Measurements from ENCODE around the gene FLOT1.
"Not testable (repeated sequence)": the region's sequence is repeated elsewhere in the genome, so short reads cannot be mapped to it uniquely, and the experiment has no call there.

The FLOT1 gene

GRCh38 chr6:30747300-30747687 is 4.8 kb upstream of the FLOT1 start:
- no peak for DNase-seq (ENCODE audit: low read depth)

GRCh38 chr6:30744054-30744805 is 1.7 kb upstream of the FLOT1 start, which contains the start of gene IER3:
TSS of gene IER3 (minus strand) at chr6:30744547. CDS start at chr6:30744518, 29 bp downstream.
- DNase-seq (ENCODE audit: low read depth): peak; percentile 88

- DNase-seq (ENCODE audit: low read depth): no peak
These were observed 889 bp upstream of the FLOT1 start for GRCh38 chr6:30743099-30744053.

DNA sequence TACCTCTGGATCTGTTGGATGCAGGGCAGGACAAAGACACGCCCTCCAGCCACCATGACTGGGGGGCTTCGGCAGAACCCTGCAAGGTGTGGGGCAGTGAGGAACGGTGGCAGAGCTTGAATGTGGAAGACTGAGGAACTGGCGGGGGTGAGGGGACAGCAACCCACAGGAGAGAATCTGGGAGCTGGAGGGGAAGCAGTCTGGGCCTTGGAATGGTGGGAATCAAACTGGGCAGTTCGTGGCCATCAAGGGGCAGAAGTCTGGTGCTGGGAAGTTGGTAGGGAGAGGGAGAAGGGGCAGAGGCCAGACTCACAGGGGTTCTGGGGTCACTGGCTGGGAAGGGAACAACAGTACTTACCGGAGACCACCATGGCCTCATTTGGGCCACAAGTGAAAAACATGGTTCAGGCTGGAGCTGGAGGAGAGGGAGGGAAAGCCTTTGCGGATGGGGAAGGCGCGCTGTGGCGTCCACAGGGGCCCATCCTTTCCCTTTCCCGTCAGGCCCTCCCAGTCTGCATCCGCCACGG is 635 bp downstream of the FLOT1 start:
- peak; percentile 62 for DNase-seq (ENCODE audit: low read depth)

DNA sequence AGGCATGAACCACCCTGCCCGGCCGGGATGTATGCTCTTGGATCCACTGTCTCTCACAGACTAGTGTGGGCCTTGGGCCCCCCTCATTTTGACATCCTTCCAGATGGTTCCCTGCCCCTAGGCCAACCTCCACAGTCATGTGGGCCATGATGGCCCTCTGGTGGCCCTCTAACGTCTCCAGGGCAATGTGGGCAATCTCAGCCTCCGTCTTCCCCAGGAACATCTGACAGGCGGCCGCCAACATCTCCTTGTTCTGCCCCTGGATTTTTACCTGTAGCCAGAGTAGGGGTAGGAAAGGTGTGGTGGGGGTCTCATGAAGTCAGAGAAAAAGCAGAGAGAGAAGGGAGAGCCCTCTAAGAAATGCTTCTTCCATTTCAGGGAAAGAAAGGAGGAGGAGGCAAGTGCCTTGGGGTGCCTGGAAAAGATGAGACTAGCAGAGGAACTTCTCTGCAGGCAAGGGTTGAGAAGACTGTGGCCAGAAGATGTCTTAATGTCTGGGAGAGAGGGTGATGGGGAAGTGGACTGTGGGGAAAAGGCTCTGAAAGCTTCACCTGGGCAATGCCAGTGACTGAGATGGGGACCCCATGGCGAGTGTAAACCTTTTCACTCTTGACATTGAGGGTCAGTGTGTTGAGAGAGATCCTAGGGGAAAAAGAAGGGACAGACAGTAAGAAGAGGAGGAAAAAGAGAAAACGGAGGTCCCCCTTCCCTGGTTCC is 1.3 kb downstream of the FLOT1 start:
- peak; percentile 34 for DNase-seq (ENCODE audit: low read depth)

GRCh38 chr6:30740540-30740870 is 2.0 kb downstream of the FLOT1 start:
- no peak for DNase-seq (ENCODE audit: low read depth)

DNA sequence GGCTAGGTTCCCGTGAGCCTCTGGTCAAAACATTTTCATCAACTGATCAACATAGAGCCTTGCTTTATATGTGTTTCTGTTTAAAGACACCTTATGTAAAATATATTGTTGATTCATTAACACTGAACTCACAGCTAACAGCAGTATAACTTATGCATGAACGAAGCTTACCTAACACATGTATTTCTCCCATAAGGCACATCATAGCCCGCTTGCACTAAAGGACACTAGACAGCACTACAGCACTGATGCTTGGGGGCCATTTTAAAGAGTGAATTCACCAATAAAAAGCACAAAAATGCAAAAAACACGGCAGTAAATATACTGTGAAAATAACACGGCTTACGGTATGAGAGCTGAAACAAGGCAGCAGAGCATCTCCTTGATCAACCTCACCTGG is 4.0 kb downstream of the FLOT1 start:
- DNase-seq (ENCODE audit: low read depth): no peak

DNA sequence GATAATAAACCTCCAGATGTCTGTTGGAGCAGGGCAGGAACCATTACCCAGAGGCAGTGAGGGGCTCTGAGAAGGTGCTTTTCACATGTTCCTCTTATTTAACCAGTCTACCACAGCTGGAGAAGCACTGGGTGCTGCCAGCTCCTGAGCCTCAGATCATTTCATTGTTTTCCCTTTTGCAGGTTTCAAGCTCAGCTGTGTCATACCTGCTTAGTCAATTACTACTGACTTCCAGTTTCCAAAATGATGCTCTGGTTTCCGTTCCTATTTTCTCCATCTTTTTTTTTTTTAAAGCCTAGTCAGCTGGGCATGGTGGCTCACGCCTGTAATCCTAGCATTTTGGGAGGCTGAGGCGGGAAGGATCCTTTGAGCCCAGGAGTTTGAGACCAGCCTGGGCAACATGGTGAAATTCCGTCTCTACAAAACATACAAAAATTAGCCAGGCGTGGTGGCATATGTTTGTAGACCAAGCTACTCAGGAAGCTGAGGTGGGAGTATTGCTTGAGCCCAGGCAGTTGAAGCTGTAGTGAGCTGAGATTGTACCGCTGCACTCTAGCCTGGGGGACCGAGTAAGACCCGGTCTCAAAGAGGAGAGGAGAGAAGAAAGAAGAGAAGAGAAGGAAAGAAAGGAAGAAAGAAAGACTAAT is 6.7 kb downstream of the FLOT1 start:
- DNase-seq (ENCODE audit: low read depth): no peak

- no peak for DNase-seq (ENCODE audit: low read depth)
These were observed 10.1 kb downstream of the FLOT1 start for GRCh38 chr6:30732237-30732943.

GRCh38 chr6:30730601-30731435 is 11.7 kb downstream of the FLOT1 start:
- DNase-seq (ENCODE audit: low read depth): peak; percentile 81

GRCh38 chr6:30727920-30728553 is 14.4 kb downstream of the FLOT1 start:
- DNase-seq (ENCODE audit: low read depth): no peak

DNA sequence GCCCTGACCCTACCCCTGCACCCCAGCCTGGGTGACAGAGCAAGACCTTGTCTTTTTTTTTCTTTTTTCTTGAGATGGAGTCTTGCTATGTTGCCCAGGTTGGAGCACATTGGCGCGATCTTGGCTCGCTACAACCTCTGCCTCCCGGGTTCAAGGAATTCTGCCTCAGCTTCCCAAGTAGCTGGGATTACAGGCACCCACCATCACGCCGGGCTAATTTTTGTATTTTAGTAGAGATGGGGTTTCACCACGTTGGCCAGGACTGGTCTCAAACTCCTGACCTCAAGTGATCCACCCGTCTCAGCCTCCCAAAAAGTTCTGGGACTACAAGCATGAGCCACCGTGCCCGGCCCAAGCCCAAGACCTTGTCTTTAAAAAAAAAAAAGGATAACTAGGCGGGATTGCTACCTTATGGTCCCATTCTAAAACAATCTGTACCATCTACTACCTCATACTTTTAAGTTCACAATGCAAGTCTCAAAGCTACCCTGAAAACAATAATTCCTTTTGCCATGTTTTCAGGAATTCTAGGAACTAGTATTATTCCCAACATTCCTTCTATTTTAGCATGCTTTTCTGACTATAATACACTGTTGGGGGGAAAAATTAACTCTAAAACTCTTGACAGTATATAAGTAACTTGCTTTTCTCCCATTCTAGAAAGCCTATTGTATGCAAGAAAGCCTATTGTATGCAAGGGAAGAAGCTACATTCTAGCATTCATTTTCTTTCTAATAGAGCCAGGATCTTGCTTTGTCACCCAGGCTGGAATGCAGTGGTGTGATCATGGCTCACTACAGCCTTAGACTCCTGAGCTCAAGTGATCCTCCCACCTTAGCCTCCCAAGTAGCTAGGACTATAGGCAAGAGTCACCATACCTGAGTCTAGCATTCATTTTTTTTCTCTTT is 15.7 kb downstream of the FLOT1 start:
- no peak for DNase-seq (ENCODE audit: low read depth)

DNA sequence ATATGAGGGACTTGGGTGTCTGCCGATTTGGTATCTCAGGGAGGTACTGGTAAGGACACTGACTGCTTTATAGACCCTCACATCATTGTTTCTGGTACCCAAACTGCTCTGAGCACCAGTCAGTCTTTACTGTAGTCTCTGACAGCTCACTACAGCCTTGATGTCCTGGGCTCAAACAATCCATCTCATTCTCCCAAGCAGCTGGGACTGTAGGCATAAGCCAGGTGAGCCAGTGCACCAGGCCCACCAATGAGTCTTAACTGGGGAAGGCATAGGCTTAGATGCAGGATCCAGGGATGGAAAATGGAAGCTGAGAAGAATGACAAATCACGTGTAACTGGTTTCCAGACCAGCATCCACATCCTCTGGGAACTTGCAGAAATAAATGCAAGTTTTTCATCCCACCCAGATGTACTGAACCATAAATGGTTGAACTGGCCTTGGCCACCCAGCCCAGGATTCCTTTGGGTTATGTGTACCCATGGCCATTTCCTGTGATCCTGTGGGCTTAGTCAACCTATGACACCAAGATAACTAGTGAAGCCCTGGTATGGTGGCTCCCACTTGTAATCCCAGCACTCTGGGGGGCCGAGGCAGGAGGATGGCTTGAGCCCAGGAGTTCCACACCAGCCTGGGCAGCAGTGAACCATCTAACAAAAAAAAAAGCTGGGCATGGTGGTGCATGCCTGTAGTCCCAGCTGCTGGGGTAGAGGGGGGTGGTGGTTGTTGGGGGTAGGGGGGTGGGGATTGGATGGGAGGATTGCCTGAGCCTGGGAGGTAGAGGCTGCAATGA is 16.6 kb downstream of the FLOT1 start:
- DNase-seq (ENCODE audit: low read depth): no peak

DNA sequence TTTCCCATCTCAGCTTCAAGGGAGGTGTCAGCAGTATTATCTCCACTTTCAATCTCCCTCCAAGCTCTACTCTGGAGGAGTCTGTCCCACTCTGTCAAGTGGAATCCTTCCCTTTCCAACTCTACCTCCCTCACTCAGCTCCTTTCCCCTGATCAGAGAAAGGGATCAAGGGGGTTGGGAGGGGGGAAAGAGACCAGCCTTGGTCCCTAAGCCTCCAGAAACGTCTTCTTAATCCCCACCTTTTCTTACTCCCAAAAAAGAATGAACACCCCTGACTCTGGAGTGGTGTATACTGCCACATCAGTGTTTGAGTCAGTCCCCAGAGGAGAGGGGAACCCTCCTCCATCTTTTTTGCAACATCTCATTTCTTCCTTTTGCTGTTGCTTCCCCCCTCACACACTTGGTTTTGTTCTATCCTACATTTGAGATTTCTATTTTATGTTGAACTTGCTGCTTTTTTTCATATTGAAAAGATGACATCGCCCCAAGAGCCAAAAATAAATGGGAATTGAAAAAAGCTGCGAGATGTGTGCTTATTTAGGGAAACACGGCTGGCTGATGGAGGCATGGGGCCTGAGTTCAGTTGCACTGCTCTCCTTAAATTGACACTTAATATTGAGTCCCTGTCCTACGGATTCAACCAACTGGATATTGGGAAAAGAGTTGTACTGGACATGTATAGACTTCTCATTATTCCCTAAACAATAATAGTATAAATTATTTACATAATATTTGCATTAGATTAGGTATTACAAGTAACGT is 17.4 kb downstream of the FLOT1 start:
- DNase-seq (ENCODE audit: low read depth): no peak

DNA sequence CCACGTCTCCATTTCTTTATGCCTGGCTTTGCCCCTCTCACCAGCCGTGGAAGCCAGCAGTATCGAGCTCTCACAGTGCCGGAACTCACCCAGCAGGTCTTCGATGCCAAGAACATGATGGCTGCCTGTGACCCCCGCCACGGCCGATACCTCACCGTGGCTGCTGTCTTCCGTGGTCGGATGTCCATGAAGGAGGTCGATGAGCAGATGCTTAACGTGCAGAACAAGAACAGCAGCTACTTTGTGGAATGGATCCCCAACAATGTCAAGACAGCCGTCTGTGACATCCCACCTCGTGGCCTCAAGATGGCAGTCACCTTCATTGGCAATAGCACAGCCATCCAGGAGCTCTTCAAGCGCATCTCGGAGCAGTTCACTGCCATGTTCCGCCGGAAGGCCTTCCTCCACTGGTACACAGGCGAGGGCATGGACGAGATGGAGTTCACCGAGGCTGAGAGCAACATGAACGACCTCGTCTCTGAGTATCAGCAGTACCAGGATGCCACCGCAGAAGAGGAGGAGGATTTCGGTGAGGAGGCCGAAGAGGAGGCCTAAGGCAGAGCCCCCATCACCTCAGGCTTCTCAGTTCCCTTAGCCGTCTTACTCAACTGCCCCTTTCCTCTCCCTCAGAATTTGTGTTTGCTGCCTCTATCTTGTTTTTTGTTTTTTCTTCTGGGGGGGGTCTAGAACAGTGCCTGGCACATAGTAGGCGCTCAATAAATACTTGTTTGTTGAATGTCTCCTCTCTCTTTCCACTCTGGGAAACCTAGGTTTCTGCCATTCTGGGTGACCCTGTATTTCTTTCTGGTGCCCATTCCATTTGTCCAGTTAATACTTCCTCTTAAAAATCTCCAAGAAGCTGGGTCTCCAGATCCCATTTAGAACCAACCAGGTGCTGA is 18.4 kb downstream of the FLOT1 start:
- not testable (repeated sequence) for DNase-seq (ENCODE audit: low read depth)

Data from stimulated activated CD4-positive, alpha-beta T cell treated with anti-CD3 and anti-CD28 coated beads, Interleukin-2, amount 100 ng/mL, for 4 hours (primary cell).